ENCODE data around the gene KRT26. TPM values are rescaled to one million over a fixed set of nuclear protein-coding genes. Genes with fewer than 3 reads are reported as not detected.
"Not testable (repeated sequence)": the region's sequence is repeated elsewhere in the genome, so short reads cannot be mapped to it uniquely, and the experiment has no call there.

KRT26 gene, protein sequence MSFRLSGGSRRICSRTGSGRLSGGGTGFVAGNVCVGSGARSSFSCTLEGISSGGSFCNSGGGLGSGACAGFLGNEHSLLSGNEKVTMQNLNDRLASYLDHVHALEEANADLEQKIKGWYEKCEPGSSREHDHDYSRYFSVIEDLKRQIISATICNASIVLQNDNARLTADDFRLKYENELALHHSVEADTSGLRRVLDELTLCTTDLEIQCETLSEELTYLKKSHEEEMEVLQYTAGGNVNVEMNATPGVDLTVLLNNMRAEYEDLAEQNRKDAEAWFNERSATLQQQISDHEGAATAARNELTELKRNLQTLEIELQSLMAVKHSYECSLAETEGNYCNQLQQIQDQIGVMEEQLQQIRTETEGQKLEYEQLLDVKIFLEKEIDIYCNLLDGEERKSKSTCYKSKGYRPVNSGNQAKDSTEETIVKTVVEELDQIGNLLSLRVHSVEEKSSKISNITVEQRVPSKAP
- not detected for total RNA-seq
- long read RNA-seq, result 0 reads

DNA sequence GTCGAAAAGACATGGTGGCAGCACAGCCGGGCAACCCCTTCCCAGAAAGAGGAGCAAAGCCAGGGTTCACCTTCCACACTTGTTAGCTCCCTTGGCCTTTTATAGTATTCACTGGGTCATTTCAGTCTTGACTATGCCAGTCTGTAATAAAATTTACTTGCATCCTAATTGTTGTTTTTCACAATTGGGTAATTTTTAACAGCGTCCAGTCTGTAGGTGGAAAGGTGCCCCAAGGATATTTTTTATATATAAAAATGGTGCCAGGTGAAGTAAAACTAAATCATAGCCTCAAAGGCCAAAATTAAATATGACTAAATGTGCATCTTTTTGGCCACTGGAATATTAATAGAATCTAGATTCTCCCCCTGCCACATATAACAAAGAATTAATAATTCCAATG is at the start of gene KRT26:
Gene KRT26, minus strand, starts transcription at position 101 of the 400 bp plus-strand sequence. Its CDS starts 88 bp downstream, at position 13.
- no peak for ATAC-seq
- intact Hi-C loops (cut with micrococcal nuclease), result no loop called here
- DNase-seq, result no peak

DNA sequence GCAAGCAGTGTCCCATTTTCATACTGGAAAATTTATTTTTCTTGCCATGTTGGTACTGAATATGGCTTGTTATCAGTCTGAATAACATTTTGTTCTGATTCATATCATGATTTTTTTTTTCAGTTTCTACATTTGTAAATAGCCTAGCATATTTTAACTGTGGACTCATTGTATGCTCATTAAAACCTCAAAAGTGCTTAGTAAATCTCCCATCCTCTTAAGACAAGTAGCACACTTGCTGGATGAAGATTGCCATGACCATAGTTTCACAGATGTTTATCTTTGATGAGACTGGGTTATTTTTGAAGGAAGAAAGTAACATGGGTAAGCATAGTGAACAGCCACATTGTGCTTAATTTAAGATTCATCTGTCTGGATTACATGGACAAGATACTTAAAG is 49.5 kb upstream of the KRT26 start:
- no peak for ATAC-seq
- no peak for DNase-seq
- intact Hi-C loops (cut with micrococcal nuclease), result no loop called here

DNA sequence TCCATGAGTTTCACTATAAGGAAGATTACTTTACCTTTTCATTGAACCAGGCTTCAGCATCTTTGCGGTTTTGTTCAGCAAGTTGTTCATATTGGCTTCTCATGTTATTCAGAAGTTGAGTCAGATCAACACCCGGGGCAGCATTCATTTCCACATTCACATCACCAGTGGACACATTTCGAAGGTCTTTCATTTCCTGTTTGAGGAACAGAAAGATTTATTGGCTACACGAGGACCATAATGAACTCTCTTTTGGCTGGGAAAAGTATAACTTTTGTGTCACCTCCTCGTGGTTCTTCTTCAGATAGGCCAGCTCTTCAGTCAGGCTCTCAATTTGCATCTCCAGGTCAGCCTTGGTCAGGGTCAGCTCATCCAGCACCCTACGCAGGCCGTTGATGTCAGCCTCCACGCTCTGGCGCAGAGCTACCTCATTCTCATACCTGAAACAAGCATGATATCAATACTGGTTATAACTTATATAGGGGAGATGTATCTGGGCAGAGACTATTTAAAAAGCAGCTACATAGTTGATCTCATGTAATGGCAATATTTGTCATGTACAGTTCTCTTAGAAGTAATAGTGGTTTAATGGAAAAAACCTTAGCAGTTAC is 48.3 kb upstream of the KRT26 start:
- intact Hi-C loops (cut with micrococcal nuclease), result no loop called here
- no peak for ATAC-seq
- no peak for DNase-seq

DNA sequence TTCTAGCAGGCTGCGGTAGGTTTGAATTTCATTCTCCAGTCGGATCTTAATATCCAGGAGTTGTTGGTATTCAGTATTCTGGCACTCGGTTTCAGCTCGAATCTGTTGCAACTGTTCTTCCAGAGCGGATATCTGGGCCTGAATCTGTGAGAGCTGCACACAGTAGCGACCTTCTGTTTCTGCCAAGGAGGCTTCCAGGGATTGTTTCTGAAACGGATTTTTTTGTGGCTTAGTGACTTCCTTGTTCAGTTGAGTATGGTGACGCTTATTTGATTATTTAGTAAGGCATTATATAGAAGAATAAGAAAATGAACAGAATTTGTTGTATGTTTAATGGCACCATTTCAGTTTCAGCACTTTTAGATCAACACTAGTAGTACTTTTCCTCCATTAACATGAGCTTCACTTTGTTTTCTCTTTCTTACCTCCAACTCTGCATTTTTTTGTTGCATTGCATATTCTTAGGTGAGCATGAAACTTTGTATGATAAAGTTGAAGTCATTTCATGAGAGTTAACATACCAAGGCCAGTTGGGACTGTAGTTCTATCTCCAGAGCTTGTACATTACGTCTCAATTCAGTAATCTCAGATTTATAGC is 47.6 kb upstream of the KRT26 start:
- intact Hi-C loops (cut with micrococcal nuclease), result no loop called here
- ATAC-seq (peak; percentile 38), DNase-seq (no peak)

DNA sequence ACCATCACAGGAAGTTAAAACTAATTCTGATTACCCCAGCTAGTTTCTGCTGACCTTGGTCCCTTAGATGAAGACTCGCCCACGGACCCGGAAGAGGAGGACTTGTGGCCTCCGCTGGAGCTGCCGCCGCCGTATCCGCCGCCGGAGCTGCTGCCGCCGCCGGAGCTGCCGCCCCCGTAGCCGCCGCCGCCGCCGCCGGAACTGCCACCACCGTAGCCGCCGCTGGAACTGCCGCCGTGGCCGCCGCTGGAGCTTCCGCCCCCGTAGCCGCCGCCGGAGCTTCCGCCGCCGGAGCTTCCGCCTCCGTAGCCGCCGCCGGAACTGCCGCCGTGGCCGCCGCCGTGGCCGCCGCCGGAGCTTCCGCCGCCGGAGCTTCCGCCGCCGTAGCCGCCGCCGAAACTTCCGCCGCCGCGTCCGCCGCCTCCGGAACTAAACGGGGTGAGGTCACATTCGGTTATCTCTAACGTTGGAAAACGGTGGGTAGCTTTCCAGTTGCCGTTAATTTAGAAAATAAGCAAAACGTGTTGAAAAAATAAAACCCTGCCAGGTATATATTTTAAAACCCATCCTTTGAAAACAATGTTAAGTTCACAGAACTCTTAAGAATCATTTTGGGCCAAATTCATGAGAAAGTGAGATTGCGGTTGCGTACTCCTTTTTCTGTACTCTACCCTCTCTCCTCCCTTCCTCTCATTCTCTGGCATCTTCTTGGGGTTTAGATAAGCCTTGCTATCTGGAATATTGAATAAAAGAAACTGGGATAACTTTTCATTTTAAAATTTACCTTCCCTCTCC is 46.9 kb upstream of the KRT26 start:
- DNase-seq, result peak; percentile 89
- peak; percentile 96 for ATAC-seq
- intact Hi-C loops (cut with micrococcal nuclease), result no loop called here

DNA sequence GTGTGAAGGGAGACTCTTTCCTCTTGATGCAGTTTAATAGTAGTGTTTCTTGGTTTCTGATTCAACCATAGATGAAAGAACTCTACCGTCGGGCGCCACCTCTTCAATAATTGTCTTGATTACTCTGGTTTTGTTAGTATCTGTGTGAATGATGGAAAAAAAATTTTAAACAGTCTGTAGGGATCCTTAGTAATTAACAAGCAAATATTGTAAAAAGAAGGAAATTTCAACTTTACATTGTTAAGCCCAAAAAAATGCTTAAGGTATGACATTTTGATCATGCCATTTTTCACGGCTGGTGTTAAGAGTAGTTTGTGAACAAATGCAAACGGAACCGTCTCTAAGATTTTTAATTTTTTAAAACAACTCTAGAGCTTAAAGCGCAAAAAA is 46.3 kb upstream of the KRT26 start:
- intact Hi-C loops (cut with micrococcal nuclease), result no loop called here
- ATAC-seq, result no peak
- DNase-seq, result no peak

DNA sequence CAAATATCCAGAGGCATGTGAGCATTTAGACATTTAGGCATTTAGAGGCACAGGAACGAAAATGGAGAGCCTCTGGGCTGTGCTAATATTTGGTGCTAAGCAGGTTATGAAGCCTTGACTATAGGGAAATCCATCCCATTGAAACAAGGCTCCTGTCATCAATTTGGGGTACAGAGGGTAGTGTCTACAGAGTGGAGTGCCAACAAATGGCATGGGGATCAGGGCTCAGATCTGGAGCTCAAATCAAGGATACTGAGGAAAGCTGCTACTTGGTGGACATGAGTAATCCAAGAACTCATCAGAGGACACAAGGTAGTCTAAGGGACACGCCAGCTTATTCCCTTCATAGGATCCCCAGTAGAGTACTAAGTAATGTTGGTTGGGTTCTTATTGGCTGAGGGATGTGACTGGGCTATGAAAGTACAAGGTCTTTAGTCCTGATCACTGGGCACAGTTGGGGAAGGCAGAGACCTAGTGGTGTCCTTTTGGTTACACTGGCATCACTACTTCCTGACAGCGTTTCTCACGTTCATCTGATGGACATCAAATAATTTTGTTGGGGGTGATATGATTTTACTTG is 45.2 kb upstream of the KRT26 start:
- DNase-seq, result no peak
- intact Hi-C loops (cut with micrococcal nuclease), result no loop called here
- no peak for ATAC-seq

DNA sequence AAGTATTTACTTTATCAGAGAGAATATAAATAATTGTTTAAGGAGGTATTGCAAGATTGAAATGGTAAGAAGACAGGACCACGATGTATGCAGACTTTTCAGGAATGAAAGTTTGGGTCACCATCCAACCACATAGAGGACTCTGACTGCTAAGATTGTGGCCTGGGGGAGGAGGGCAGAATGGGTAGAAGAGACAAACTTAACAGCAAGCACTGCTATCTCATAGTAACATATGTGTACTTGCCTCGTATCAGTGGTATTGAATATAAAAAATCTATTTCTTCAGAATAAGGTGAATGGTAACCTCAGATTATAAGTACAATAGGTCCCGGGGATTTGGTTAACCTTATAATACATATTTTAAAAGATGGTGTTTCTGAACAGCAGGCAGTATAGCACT is 44.6 kb upstream of the KRT26 start:
- DNase-seq (no peak), ATAC-seq (no peak)
- intact Hi-C loops (cut with micrococcal nuclease), result no loop called here

DNA sequence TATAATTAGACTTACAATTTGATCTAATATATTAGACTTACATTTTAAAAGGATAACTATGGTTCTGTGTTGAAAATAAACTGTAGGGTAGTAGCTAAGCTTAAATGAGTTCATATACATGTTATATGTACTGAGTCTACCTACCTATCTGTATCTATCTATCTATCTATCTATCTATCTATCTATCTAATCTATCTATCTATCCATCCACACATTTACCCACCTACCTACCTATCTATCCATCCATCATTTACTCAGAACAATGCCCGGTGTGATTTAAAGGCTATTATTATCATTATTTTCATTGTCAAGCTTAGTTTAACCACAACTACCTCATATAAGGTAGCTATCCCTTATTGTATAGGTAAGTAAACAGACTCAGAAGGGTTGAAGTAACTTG is 43.4 kb upstream of the KRT26 start:
- intact Hi-C loops (cut with micrococcal nuclease), result no loop called here
- ATAC-seq (no peak), DNase-seq (no peak)

DNA sequence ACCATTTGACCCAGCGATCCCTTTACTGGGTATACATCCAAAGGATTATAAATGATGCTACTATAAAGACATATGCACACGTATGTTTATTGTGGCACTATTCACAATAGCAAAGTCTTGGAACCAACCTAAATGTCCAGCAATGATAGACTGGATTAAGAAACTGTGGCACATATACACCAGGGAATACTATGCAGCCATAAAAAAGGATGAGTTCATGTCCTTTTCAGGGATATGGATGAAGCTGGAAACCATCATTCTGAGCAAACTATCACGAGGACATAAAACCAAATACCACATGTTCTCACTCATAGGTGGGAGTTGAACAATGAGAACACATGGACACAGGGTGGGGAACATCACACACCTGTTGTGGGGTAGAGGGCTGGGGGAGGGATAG is 42.7 kb upstream of the KRT26 start:
- intact Hi-C loops (cut with micrococcal nuclease); ATAC-seq; DNase-seq: not testable (repeated sequence)

DNA sequence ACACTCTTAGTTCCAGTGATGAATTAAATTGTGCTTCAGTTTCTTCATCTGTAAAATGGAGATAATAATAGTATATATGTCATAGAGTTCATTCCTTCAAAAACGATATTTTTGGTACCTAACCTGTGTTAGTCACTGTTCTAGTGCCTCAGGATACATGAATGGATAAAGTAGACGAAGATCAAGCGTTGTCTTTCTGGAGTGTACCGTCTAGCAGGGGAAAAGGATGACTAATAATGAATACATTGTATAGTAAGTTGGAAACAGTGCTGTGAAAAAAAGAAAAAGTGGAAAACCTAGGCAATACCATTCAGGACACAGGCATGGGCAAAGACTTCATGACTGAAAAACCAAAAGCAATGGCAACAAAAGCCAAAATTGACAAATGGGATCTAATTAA is 41.8 kb upstream of the KRT26 start:
- ATAC-seq (no peak), DNase-seq (no peak)
- intact Hi-C loops (cut with micrococcal nuclease), result no loop called here

DNA sequence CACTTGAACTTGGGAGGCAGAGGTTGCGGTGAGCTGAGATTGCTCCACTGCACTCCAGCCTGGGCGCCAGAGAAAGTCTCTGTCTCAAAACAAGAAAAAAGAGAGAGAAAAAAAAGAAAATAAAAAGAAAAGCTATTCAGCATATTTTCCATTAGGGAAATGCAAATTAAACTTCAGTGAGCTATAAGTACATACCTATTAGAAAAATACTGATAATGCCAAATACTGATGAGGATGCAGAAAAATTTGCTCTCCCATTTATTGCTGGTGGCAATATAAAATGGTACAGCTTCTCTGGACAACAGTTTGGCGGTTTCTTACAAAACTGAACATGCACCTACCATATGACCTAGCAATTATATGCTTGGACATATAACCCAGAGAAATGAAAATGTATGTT is 40.6 kb upstream of the KRT26 start:
- intact Hi-C loops (cut with micrococcal nuclease), result no loop called here
- ATAC-seq, result no peak

DNA sequence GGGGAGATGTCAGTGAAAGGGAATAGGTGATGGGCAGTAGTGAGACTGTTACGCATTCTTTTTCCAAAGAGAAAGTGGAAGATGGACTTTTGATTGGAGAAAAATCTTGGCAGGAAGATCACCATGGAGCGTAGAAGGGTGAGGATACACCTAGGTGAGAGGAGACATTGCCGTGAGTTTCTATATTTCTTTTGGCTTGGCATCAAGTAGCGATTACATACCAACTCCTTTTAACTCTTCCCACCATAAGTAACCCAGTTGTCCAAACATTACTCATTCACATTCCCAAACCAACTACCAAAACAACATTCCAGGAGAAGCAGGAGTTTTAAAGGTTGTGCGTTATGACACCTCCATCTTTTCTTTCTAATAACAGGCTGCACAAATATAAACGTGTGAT is 38.5 kb upstream of the KRT26 start:
- intact Hi-C loops (cut with micrococcal nuclease), result no loop called here
- no peak for DNase-seq
- no peak for ATAC-seq

More for the DNA sequence above, 40.6 kb upstream of the KRT26 start:
- DNase-seq, result no peak

DNA sequence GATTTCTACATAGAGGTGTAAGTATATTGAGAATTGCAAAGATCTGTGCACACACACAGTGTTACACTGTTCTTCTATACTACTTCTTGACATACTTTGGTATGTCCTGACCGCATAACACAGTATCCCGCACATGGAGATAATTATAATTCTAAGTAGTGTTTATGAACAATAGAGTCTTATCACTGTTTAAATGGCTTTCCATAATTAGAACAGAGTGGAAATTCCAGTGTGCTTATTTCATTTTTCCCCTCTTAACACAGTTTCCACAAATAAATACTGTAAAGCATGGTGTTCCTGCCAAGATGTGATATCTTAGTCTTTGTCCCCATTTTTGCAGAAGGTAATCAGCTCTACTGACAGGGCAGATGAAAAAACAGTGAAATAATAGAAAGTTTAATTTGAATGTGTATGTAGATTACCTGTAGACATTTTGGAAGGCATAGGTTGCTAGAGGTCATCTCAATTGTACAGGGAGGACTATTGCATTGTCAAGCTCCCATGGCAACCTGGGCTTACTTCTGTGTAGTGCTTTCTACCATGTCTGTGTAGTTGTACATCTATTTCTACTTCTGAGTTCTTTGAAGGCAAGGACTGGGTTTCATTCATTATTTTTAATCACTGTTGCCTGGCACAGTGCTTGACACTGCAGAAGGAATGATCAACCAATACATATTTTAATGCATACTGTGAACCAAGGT is 37.9 kb upstream of the KRT26 start:
- DNase-seq (no peak), ATAC-seq (peak; percentile 89)
- intact Hi-C loops (cut with micrococcal nuclease), result no loop called here

DNA sequence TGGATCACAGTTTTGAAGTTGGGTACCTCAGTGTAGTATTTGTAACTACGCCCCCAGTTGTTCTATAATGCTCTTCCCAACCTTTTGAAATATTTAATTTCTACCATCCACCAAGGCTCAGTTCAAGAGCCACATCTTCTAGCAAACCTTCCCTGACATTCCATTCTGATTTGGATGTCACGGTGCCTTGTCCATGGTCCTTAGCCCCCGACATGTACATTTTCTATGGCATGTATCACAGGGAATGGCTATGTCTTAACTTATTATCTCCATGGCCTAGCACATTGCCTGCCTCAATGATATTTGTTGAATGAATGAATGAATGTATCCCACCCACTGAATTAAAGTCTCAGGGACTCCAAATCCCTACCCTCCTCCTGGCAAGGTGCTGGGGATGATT is 34.1 kb upstream of the KRT26 start:
- intact Hi-C loops (cut with micrococcal nuclease), result no loop called here
- ATAC-seq (no peak), DNase-seq (no peak)

DNA sequence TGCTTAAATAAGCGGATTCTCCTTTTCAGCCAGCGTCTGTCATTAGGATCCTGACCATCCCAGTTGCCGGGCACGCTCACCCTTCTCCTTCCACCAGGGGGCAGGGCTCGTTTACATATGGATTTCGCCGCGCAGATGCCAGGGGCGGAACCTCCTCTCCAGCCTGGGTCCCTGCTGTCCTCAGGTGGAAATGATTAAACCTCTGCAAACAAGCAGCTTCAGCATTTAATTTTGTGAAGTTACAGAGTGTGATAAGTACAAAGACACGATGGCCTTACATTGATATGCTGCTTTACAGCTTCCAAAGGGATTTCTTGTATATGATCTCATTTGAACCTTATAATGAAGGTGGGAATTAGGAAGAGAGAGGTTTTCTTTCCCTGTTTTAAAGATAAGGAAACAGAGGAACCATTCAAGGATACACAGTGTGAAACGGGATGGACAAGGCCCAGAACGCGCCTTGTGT is 31.6 kb upstream of the KRT26 start:
- ATAC-seq (peak; percentile 88), DNase-seq (peak; percentile 82)
- intact Hi-C loops (cut with micrococcal nuclease), result no loop called here

DNA sequence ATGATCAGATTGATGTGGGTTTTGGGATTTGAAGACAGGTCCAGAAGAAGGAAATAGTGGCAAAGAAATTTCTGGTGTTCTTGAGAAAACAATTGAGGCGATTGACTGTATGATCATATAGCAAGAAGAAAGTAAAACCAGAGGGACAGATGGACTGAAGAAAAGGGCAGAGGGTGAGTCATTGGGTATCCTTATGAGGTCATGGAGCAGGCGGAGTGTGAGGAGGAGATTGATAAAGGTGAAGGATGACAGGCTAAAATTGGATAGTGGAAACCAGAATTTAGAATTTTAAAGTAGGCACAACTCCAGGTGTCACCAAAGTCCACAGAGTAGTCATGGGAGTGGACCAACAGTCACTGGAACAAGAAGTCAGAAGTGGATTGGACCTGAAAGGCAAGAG is 29.2 kb upstream of the KRT26 start:
- no peak for ATAC-seq
- DNase-seq, result no peak
- intact Hi-C loops (cut with micrococcal nuclease), result no loop called here

DNA sequence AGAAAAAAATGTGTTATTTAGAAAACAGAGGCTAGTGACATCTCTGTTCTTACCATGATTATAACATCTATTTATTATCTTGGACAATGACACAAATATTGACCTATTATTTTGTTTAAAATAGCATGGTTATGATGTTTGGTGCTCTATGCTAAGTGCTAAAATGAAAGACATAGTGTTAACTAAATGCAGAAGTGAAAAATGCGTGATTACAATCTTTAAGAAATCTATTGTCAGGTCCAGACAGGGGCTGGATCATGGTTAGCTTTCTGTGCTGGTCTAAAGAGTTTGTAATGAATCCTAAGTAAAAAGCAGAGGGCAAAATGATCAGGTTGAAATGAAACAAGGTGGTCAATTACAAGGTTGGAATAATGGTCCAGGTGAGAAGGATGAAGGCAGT is 28.4 kb upstream of the KRT26 start:
- no peak for ATAC-seq
- intact Hi-C loops (cut with micrococcal nuclease), result no loop called here
- DNase-seq, result no peak

DNA sequence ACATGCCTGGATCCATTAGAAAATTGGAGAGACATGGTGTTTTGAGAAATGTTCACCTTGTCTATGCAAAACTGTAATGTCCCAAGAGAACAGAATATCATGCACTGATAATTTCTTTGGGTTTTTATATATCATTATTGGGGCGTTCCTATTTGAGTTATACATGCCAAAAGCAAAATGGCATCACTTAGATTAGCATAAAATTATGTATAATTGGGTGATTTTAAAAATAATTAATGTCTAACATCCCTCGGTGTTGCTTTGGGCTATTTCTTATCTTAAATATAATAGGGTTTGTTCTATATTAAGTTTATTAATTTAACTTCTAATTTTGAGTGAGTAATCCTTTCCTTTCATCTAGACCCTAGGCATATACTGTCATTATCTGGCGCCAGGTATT is 27.9 kb upstream of the KRT26 start, which contains the start of gene KRT28:
Gene KRT28, minus strand, starts transcription at position 101 of the 400 bp plus-strand sequence. Its CDS starts 66 bp downstream, at position 35.
- ATAC-seq (no peak), DNase-seq (no peak)
- intact Hi-C loops (cut with micrococcal nuclease), result loop anchor here (10.0 kb wide), 1 partner anchor 155 kb away; the partner anchor contains the start of gene SMARCE1
